ENCODE data around the gene SEMA4D.

Gene SEMA4D

GRCh38 chr9:89383030-89383720 lies 114.7 kb downstream of the SEMA4D start:
- no peak overlapping the region for H3K27ac ChIP-seq
- DNase-seq, result no peak

DNA sequence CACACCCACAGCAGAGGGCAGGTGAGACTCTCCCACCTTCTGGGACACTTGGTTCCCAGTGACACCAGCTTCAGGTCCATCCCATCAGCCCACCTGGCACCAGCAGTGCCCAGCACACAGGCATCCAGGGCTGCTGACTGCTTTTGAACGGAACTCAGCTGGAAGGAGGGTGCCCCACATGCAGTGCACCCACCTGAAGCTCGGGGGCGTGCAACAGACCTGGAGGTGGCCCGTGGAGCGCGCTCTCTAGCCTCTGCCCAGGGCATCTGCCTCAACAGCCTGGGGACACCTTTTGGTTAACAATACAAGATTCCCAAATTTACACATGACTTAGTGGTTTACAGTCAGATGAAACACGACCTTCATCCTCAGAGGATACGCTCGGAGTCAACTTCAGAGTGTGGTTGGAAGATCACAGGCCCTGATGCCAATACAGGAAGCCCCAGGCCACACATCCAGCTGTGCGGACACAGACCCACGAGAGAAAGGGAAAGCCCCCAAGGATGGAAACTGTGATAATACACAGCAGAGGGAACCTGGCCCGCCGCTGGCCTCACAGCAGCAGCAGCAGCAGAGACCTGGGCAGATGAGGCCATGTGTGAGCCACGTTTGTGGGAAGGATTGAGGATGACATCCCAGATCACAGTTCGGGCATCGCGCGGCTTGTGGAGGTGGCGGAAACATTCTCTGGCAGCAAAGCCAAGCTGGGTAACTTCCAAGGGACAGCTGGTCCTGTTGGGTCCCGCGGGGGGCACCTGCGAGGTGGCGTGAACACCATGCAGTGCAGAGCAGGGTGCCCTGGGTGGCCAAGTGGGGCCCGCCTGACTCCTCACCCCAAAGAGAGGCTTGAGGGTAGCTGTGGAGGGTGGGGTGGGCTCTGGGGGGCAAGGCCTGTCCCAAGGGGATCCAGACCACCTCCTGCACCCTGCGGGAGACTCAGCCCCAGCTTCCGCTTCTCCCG lies 115.6 kb downstream of the SEMA4D start:
- Histone ChIP-seq H3K9me3 (no peaks in the 10 kb centered on the region), H3K4me1 (no peaks in the 10 kb centered on the region), H3K27me3 (no peaks in the 10 kb centered on the region), H3K4me3 (no peak overlapping the region), H3K27ac (no peak overlapping the region), H3K36me3 (peaks cover 0 to 86% (median 9%) of the 10 kb centered on the region in 3 donors)
- intact Hi-C loops (cut with DNase I; ENCODE audit: low total_unique reads), result no loop called here
- DNase-seq, result no peak
- TF ChIP-seq, protein P1, sequence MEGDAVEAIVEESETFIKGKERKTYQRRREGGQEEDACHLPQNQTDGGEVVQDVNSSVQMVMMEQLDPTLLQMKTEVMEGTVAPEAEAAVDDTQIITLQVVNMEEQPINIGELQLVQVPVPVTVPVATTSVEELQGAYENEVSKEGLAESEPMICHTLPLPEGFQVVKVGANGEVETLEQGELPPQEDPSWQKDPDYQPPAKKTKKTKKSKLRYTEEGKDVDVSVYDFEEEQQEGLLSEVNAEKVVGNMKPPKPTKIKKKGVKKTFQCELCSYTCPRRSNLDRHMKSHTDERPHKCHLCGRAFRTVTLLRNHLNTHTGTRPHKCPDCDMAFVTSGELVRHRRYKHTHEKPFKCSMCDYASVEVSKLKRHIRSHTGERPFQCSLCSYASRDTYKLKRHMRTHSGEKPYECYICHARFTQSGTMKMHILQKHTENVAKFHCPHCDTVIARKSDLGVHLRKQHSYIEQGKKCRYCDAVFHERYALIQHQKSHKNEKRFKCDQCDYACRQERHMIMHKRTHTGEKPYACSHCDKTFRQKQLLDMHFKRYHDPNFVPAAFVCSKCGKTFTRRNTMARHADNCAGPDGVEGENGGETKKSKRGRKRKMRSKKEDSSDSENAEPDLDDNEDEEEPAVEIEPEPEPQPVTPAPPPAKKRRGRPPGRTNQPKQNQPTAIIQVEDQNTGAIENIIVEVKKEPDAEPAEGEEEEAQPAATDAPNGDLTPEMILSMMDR (IDR thresholded peaks at IDR 0.05), result no peak

More at GRCh38 chr9:89383030-89383720, 114.7 kb downstream of the SEMA4D start:
- Histone ChIP-seq H3K4me1 (peaks cover 0 to 3% (median 0%) of the 10 kb centered on the region in 4 donors), H3K9me3 (no peaks in the 10 kb centered on the region), H3K36me3 (peaks cover 0 to 90% (median 9%) of the 10 kb centered on the region in 3 donors), H3K27me3 (no peaks in the 10 kb centered on the region), H3K4me3 (no peak overlapping the region)
- TF ChIP-seq, protein P1 (IDR thresholded peaks at IDR 0.05), result no peak
- intact Hi-C loops (cut with DNase I; ENCODE audit: low total_unique reads), result no loop called here

DNA sequence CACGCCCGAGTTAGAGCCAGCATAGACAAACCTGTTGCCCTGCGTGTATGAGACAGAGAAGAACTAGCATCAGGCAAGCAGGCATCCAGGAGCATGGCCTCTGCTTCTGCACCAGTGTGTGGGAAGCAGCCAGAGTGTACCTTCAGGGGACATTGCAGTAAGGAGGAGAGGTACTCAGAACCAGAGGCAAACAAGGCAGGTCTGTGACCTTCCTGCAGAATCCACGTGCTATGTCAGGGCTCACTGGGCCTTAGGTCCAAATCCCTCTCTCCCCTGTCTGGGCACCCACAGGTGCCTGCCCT lies 116.7 kb downstream of the SEMA4D start:
- no peaks in the 10 kb centered on the region for H3K27me3 ChIP-seq
- peaks cover 0 to 85% (median 14%) of the 10 kb centered on the region in 3 donors for H3K36me3 ChIP-seq
- H3K4me1 ChIP-seq, result no peaks in the 10 kb centered on the region
- no peaks in the 10 kb centered on the region for H3K9me3 ChIP-seq
- TF ChIP-seq, protein P1 (IDR thresholded peaks at IDR 0.05), result no peak
- intact Hi-C loops (cut with DNase I; ENCODE audit: low total_unique reads), result no loop called here
- no peak overlapping the region for H3K4me3 ChIP-seq
- DNase-seq, result no peak
- no peak overlapping the region for H3K27ac ChIP-seq

GRCh38 chr9:89380437-89381307 lies 117.2 kb downstream of the SEMA4D start:
- intact Hi-C loops (cut with DNase I; ENCODE audit: low total_unique reads), result no loop called here
- H3K4me3 ChIP-seq, result no peak overlapping the region
- TF ChIP-seq, protein P1 (IDR thresholded peaks at IDR 0.05), result no peak
- H3K9me3 ChIP-seq, result no peaks in the 10 kb centered on the region
- H3K27ac ChIP-seq, result no peak overlapping the region
- H3K27me3 ChIP-seq, result no peaks in the 10 kb centered on the region
- DNase-seq, result no peak
- H3K4me1 ChIP-seq, result no peaks in the 10 kb centered on the region
- peaks cover 0 to 79% (median 14%) of the 10 kb centered on the region in 3 donors for H3K36me3 ChIP-seq

GRCh38 chr9:89379508-89380115 lies 118.3 kb downstream of the SEMA4D start:
- Histone ChIP-seq H3K4me1 (no peaks in the 10 kb centered on the region), H3K27me3 (no peaks in the 10 kb centered on the region), H3K36me3 (peaks cover 0 to 70% (median 14%) of the 10 kb centered on the region in 3 donors), H3K9me3 (no peaks in the 10 kb centered on the region), H3K4me3 (no peak overlapping the region), H3K27ac (no peak overlapping the region)
- DNase-seq, result no peak
- intact Hi-C loops (cut with DNase I; ENCODE audit: low total_unique reads), result no loop called here
- TF ChIP-seq, protein P1 (IDR thresholded peaks at IDR 0.05), result no peak

Data from tibial artery (tissue), 4 donors.